Hepatocyte (in vitro differentiated cells): Measurements from ENCODE around the gene FARP1. TPM values are rescaled to one million over a fixed set of nuclear protein-coding genes. Genes with fewer than 3 reads are reported as not detected.

Experiments
- DNase-seq: peaks from one replicate; pipeline ENCODE4 v3.0.0-alpha.2; 2016; ENCODE audit warnings: low spot score
- H2AFZ ChIP-seq: fragments of 200-600 bp; sonication (generic); 2 replicates; pipeline ENCODE4 v1.6.0; 2016; ENCODE audit warnings: antibody characterized with exemption, mild to moderate bottlenecking
- H3K27ac ChIP-seq: fragments of 200-600 bp; sonication (generic); 2 replicates; pipeline ENCODE4 v1.5.1; 2016; ENCODE audit warnings: mild to moderate bottlenecking
- H3K27me3 ChIP-seq: fragments of 200-600 bp; sonication (generic); 2 replicates; pipeline ENCODE4 v1.6.1; 2016
- H3K36me3 ChIP-seq: fragments of 200-600 bp; sonication (generic); replicated peaks from 2 replicates; pipeline ENCODE4 v1.5.1; 2016; ENCODE audit warnings: low read depth; ENCODE audit not compliant: insufficient read depth
- H3K4me1 ChIP-seq: fragments of 200-600 bp; sonication (generic); 2 replicates; pipeline ENCODE4 v1.5.1; 2016; ENCODE audit warnings: mild to moderate bottlenecking, moderate library complexity; ENCODE audit not compliant: insufficient read depth
- H3K4me2 ChIP-seq: fragments of 200-600 bp; sonication (generic); 2 replicates; pipeline ENCODE4 v1.6.0; 2016
- H3K4me3 ChIP-seq: fragments of 200-600 bp; sonication (generic); 2 replicates; pipeline ENCODE4 v1.5.1; 2016; ENCODE audit warnings: mild to moderate bottlenecking
- H3K79me2 ChIP-seq: fragments of 200-600 bp; sonication (generic); 2 replicates; pipeline ENCODE4 v1.6.0; 2017; ENCODE audit warnings: mild to moderate bottlenecking
- H3K9me2 ChIP-seq: fragments of 200-600 bp; sonication (generic); replicated peaks from 2 replicates; pipeline ENCODE4 v1.6.0; 2017; ENCODE audit warnings: mild to moderate bottlenecking; ENCODE audit not compliant: insufficient read depth
- H3K9me3 ChIP-seq: fragments of 200-600 bp; sonication (generic); 2 replicates; pipeline ENCODE4 v1.5.1; 2016; ENCODE audit warnings: low read depth, mild to moderate bottlenecking
- H4K20me1 ChIP-seq: fragments of 200-600 bp; sonication (generic); 2 replicates; pipeline ENCODE4 v1.6.0; 2016; ENCODE audit warnings: mild to moderate bottlenecking; ENCODE audit not compliant: insufficient read depth, poor library complexity, severe bottlenecking
- CTCF ChIP-seq: fragments of 200-600 bp; sonication (generic); IDR thresholded peaks from 2 replicates; pipeline ENCODE4 v1.5.1; 2016; ENCODE audit warnings: antibody characterized with exemption, mild to moderate bottlenecking; ENCODE audit not compliant: poor library complexity
- EZH2 ChIP-seq: fragments of 200-600 bp; sonication (generic); IDR thresholded peaks from 2 replicates; pipeline ENCODE4 v1.6.1; 2016; ENCODE audit warnings: antibody characterized with exemption, mild to moderate bottlenecking, borderline replicate concordance
- EZH2phosphoT487 ChIP-seq: fragments of 200-600 bp; sonication (generic); IDR thresholded peaks from one replicate; pipeline ENCODE4 v1.6.1; 2018; ENCODE audit warnings: antibody characterized with exemption, mild to moderate bottlenecking, low read depth, moderate library complexity; ENCODE audit not compliant: unreplicated experiment, severe bottlenecking
- WGBS: methylation state at CpG from one replicate; pipeline ENCODE4 v1.1.6; 2016; ENCODE audit warnings: low lambda C conversion rate; ENCODE audit errors: missing lambda C conversion rate; 5-methylcytosine and 5-hydroxymethylcytosine counted together
- polyA plus RNA-seq: library from polyadenylated mRNA; unstranded; fragments of >200 nt; fragmentation: Nextera tagmentation; extraction: Ambion mirVana; gene quantifications from 2 replicates; pipeline ENCODE4 v1.2.1, GENCODE V29; 2016
- total RNA-seq: library from RNA; depleted of rRNA; stranded (reverse); fragments of >200 nt; gene quantifications from 2 replicates; pipeline ENCODE4 v1.2.3, GENCODE V29; 2014

The FARP1 gene
- total and polyA plus RNA-seq, 2 experiments from 2014 or later: 35.5 to 68.7 TPM

DNA sequence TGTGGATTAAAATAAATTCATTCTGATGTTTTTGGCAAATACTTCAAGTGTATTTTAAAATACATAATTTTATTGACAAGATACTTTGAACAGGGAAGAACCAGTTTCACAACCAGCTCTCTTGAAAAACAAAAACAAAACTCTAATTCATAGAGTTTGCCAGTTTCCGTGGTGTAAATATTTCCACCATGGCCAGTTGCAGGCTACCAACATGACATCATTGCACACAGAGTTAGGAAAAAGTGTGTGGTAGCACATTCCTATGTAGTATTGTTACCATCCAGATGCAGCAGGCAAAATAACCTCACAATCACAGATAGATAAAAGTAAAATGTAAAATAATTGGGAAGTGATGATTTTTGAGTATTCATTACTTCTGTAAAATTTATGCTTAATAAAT lies 41.9 kb downstream of the FARP1 start:
- no peak overlapping the region for H2AFZ ChIP-seq

GRCh38 chr13:98187155-98187964 lies 44.5 kb downstream of the FARP1 start:
- H3K4me1 ChIP-seq: peaks cover 6% of the 10 kb centered on the region
- WGBS: 78% methylated on average over 4 of the region's 4 CpGs
- H3K9me2 ChIP-seq: no peaks in the 10 kb centered on the region
- peaks cover 97% of the 10 kb centered on the region for H3K79me2 ChIP-seq
- H3K9me3 ChIP-seq: no peaks in the 10 kb centered on the region
- H2AFZ ChIP-seq: no peak overlapping the region
- H3K27ac ChIP-seq: no peak overlapping the region
- DNase-seq: no peak
- H3K4me3 ChIP-seq: no peak overlapping the region
- no peaks in the 10 kb centered on the region for H3K27me3 ChIP-seq
- H3K4me2 ChIP-seq: no peak overlapping the region
- TF ChIP-seq CTCF (no peak), EZH2phosphoT487 (no peak), EZH2 (no peak)
- H4K20me1 ChIP-seq: peaks cover 19% of the 10 kb centered on the region
- no peaks in the 10 kb centered on the region for H3K36me3 ChIP-seq

More for the DNA sequence above, 41.9 kb downstream of the FARP1 start:
- H3K36me3 ChIP-seq: no peaks in the 10 kb centered on the region
- no peaks in the 10 kb centered on the region for H3K27me3 ChIP-seq
- no peak overlapping the region for H3K4me2 ChIP-seq
- no peaks in the 10 kb centered on the region for H3K9me2 ChIP-seq
- H3K4me1 ChIP-seq: peaks cover 3% of the 10 kb centered on the region
- H4K20me1 ChIP-seq: peaks cover 15% of the 10 kb centered on the region
- H3K79me2 ChIP-seq: peaks cover 98% of the 10 kb centered on the region
- TF ChIP-seq EZH2 (no peak), EZH2phosphoT487 (no peak), CTCF (no peak)
- no peaks in the 10 kb centered on the region for H3K9me3 ChIP-seq
- no peak for DNase-seq
- 94% methylated on average over 1 of the region's 1 CpG for WGBS
- H3K4me3 ChIP-seq: no peak overlapping the region
- no peak overlapping the region for H3K27ac ChIP-seq

GRCh38 chr13:98187965-98188261 lies 45.0 kb downstream of the FARP1 start:
- Histone ChIP-seq H3K9me3 (no peaks in the 10 kb centered on the region), H3K9me2 (no peaks in the 10 kb centered on the region), H3K4me2 (no peak overlapping the region), H3K4me3 (no peak overlapping the region), H4K20me1 (peaks cover 19% of the 10 kb centered on the region), H3K36me3 (no peaks in the 10 kb centered on the region), H3K4me1 (peaks cover 6% of the 10 kb centered on the region), H3K27me3 (no peaks in the 10 kb centered on the region), H3K27ac (no peak overlapping the region), H2AFZ (no peak overlapping the region), H3K79me2 (peaks cover 97% of the 10 kb centered on the region)
- WGBS: 98% methylated on average over 7 of the region's 7 CpGs
- DNase-seq: no peak
- no peak for TF ChIP-seq EZH2phosphoT487
- no peak for TF ChIP-seq CTCF
- no peak for TF ChIP-seq EZH2
